IPS DF 4.7 (cell line): ENCODE data around the gene FAM111B.
"Not testable (repeated sequence)": the region's sequence is repeated elsewhere in the genome, so short reads cannot be mapped to it uniquely, and the experiment has no call there.

Experiments used
- DNase-seq: peaks from one replicate; pipeline ENCODE4 v3.0.0-alpha.2; 2013; ENCODE audit warnings: low spot score; ENCODE audit errors: extremely low read depth

The FAM111B gene

DNA sequence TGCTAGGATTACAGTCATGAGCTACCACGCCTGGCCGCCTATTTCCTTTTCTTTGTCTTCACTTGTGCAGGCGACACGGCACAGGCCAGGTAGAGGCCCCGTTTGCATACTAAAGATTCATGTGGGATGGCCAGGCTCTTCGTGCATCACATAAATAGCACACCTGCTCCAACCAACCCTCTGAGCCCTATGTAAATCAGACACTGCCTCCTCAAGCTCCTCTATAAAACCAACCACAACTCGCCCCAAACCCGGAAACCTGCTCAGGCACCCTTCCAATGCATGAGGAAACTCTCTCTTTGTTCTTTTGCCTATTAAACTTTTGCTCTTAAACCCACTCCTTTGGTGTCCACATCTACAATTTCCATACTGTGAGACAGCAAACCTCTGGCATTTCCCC is 9.1 kb upstream of the FAM111B start:
- not testable (repeated sequence) for DNase-seq

DNA sequence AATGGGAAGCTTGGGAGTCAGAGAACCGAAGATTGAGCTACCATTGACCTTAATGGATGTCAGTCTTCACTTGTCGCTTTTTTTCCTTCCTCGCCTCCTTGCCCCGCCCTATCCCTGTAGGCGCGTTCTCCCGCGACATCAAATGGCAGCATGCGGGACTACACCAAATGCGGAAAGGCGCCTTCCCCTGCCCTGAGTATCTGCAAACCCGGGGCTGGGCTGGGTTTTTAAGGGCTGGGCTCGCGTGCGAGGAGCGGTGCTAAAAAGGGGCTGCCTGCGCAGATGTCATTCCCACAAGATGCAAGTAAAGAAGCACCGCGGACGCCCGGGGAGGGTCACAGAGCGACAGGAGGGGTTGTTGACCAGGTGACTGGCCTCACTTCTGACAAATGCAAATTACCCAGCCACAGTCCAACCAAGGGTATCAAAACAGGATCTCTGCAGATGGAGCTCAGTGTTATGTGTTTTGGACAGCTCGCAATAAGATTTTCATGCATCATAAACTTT is 4.7 kb upstream of the FAM111B start:
- DNase-seq: peak; percentile 44

DNA sequence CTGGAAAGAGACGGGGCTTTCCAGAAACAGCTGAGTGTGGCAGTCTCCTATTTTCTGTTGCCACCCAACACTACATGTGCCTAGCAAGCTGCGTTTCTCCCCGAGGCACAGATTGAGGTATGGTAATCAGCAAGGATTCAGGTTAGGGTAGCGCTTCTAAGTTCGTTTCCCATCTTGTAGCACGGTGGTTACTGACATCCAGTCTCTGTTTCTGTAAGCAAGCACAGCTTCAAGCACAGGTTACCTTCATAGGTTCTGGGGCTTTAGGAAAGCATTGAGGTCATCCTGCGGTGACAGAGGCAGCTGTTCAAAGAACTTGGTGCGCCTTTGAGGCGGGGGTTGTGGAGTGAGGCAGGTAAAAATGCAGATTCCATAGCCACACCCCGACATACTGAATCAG is 684 bp downstream of the FAM111B start:
- DNase-seq: not testable (repeated sequence)

DNA sequence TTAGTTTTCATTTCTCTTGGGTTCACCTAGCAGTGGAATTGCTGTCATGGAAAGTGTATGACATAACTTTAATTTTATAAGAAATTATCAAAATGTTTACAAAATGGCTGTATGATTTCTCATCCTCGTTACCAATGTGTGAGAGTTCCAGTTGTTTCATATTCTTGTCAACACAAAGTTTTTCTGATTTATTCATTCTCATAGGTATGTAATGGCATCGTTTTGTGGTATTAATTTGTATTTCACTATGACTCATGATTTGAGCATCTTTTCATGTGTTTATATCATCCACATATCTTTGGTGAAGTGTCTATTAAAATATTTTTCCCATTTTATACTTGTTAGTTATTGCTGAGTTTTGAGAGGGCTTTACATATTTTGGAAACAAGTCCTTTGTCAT is 5.5 kb downstream of the FAM111B start:
- no peak for DNase-seq

DNA sequence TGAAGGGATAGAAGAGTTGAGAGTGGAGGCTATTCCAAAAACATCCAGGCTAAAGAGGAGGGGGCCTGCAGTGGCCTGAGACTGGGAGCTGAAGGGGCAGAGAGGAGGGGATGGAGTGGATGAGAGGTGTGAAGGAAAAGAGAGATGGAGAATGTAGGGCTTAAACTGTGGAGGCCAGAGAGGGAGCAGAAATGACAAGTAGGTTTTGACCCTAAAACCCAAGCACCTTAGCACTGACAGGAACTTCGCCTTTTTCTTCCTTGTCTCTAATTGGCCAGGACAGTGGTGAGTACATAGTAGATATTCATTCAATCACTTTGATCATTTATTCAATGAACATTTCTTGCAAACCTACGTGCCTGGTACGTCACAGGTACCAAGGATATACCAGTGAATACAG is 7.3 kb downstream of the FAM111B start:
- DNase-seq: no peak

DNA sequence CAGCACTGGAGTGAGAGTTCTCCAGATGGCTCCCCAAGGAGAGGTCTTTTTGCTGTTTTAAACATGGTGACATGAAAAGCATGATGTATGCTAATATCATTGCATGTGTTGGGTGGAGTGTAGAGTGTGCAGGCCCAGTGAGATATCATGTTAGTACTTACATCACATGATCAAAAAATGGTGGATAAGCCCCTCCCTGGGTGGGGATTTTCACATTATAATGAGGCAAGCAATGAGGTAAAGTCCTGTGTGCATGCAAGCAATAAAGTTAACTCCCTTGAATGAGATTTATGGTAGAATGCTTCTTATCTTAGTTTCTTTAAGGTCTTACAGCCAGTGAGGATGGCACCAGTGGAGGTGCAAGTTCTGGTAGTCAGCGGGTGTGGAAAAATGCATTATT is 8.5 kb downstream of the FAM111B start:
- DNase-seq: no peak

DNA sequence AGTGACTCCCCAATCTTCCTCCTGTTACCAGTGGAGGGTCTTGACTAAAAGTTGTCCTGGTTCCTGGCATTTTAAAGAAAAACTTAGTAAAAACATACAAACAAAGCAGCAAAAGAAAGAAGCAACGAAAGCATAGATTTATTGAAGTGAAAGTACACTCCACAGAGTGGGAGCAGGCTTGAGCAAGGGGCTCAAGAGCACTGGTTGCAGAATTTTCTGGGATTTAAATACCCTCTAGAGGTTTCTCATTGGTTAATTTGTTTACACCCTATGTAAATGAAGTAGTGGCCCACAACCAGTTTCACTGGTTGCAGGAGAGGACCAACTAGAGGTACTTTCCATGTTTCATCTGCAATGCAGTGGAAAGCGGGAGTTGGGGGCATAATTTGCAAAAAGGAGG is 10.7 kb downstream of the FAM111B start:
- DNase-seq: no peak

DNA sequence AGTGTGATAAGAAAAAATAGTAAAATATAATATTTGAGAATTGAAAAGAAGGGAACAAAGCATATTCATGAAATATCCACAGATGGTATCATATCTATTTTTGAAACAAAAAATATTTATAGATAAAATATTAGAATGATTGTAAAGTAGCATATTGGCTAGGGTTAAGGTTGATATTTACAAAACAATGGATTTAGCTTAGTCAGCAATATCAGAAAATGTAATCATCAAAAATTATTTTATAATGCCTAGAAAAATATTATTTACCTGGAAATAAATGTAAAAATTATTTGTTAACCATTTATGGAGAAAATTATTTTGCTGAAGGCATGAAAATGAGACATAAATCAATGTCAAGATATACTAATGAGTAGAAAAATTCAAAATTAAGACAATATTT is 12.8 kb downstream of the FAM111B start:
- no peak for DNase-seq

DNA sequence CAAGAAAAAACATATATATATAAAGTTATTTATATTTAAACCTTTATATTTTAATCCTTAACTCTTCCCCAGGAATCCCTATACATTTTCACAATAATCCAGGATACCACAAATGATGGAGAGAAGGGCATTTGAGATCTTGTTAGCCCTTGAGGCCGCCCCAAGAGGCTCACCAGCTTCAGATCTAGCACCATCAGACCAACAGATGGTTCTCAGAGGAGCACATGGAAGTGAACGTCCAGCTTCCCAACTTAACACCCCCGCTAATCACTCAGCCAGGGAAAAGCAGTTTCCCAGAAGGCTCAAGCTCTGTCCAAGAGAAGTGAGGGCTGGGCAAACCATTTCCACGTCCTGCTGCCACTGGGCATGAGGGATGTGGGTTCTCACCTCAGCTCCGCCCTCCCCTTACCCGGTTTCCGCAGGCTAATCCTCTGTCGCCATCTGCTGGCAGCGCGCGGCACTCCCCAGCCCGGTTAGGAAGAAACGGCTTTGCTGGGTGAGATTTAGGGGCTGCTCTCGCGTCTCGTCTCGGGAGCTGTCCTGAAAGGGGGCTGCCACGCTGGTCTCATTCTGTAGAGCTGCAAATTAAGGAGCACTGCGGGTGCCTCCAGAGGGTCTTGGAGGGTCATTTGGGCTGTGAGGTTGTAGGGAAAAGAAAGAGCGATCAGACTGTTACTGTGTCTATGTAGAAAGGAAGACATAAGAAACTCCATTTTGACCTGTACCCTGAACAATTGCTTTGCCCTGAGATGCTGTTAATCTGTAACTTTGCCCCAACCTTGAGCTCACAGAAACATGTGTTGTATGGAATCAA is 28.8 kb downstream of the FAM111B start:
- DNase-seq: peak; percentile 36

DNA sequence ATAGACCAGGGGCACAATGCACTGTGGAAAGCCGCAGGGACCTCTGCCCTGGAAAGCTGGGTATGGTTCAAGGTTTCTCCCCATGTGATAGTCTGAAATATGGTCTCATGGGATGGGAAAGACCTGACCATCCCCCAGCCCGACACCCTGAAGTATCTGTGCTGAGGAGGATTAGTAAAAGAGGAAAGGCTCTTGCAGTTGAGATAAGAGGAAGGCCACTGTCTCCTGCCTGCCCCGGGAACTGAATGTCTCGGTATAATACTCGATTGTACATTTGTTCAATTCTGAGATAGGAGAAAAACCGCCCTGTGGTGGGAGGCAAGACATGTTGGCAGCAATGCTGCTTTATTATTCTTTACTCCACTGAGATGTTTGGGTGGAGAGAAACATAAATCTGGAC is 29.5 kb downstream of the FAM111B start:
- not testable (repeated sequence) for DNase-seq

DNA sequence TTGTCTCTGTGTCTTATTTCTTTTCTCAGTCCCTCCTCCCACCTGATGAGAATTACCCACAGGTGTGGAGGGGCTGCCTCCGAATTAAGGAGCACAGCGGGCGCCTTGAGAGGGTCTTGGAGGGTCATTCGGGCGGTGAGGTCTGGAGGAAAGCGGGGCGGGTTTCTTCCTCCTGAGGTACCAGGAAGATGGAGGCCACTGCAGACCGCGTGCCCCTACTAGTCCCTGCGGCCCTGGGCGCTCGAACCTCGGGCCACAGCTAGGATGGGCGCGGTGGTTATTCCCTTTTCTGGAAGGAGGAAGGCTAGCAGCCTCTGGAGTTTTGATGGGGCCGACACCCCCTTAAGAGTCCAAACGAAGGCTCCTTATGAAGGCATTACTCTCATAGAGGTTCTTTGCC is 30.2 kb downstream of the FAM111B start:
- DNase-seq: no peak

DNA sequence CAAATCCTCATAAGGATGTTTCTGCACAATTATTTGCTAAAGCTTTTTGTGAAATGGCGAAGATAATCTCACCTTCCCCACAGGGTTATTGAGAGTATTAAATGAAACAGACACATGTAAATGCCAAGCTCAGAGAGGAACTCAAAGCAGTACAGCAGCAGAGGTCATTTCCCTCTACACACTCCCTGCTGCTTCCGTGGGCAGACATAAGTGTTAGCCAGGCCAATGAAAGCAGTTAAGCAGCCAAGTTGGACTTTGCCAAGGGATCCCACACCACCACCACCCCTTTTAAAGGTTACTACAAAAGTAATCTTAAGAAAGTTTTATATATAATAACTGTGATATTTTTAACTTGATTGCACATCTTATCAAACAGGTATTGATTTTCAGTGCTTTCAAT is 31.6 kb downstream of the FAM111B start:
- no peak for DNase-seq

DNA sequence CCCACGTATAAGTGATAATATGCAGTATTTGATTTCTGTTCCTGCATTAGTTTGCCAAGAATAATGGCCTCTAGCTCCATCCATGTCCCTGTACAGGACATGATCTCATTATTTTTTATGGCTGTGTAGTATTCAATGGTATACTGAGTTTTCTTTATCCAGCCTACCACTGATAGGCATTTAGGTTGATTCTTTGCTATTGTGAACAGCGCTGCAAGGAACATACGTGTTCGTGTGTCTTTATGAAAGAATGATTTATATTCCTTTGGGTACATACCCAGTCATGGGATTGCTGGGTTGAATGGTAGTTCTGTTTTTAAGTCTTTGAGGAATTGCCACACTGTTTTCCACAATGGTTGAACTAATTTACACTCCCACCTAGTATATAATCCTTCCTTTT is 34.2 kb downstream of the FAM111B start:
- DNase-seq: no peak

DNA sequence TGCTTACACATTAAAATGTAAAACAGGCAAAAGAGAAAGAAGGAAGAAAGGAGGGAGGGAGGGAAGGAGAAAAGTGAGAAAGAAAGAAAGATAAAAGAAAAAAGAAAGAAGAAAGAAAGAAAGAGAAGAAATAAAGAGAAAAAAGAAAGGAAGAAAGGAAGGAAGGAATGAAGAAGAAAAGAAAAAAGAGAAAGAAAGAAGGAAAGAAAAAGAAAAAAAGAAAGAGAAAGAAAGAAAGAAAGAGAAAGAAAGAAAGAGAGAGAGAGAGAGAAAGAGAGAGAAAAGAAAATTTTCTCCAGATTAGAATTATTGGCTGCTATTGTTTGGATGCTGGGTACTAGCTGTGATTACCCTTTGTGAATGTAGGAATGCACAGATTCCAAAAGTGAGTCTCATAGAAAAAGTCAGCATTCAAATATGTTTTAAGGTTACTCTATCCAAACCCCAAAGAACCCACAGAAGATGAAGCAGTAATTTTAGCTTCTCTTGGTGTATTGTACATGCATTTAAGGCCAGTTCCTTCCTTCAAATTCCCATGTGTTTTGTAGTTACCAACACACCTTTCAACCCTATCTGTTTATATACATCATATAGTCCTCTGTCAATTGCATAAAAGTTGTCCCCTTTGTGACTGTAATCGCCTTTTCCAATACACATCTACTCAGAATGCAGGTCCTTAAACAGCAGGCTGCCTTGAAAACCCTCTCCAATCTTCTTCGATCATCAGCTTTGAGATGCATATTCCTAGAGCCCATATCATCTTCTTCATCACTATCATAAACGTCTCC is 34.8 kb downstream of the FAM111B start:
- no peak for DNase-seq

DNA sequence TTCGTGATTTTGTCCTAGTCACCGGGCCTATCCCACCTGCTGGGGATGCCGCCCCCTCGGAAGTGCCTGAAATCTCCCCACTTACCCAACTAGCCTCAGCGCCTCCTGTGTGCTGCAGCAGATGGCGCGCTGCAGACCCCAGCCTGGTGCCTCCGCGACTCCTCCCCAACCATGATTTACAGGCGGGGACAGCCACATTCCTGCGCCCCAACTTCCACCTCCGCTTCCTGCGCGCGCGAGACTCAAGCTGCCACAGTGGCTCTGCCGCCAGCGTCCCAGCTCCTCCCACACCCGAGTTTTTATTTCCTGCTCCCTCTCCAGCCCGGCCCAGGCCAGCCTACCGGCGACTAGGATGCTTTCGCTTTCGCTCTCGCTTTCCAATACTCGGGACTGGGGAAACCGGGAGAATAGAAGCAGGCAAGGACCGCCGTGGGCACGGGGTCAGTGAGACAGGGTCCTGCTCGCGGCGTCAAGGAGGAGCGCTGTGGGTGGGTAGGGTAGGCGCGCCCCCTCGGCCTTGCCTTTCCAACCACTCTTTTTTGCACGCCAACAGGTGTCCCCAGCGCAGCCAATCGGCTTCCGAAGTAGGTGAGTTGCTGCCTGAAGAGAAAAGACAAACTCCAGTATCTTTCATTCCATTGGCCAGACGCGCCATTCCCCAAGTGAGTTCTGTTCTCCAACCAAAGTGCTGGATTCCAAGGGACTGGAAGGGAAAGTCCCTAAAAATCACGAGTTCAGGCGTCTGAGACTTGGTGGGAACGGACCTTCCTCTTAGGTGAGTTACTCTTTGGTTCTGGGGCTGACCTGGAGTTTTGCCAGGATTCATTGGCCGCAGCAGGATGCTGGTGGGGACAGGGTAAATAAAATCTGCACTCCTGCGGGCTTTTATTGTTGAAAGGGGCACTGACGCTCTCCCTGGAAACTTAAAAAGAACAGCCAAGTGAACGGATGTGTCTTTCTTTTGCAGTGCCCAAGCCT is 35.8 kb downstream of the FAM111B start, which contains the start of gene FAM111A:
FAM111A (plus strand) TSS at position 327 of the 978 bp plus-strand sequence. CDS start 6,017 bp downstream, outside the sequence.
- DNase-seq: peak; percentile 56

DNA sequence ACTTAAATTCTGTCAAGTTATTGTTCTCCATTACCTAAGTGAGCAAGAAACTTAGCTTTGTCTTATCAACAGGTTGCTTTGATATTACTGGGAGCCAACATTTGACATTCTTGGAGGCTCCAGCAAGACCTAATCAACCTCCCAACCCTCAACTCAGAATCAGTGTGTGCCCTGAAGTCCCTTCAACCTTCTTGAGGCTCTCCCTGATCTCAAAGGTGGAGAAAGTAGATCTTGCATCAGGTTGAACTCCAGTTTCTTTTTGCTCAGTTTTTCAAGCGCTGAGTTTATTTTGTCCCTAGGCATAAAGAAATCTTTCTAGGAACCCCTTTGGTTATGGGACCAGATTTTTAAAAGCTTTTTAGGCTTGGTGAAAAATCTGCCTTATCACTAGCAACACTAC is 37.1 kb downstream of the FAM111B start:
- no peak for DNase-seq

DNA sequence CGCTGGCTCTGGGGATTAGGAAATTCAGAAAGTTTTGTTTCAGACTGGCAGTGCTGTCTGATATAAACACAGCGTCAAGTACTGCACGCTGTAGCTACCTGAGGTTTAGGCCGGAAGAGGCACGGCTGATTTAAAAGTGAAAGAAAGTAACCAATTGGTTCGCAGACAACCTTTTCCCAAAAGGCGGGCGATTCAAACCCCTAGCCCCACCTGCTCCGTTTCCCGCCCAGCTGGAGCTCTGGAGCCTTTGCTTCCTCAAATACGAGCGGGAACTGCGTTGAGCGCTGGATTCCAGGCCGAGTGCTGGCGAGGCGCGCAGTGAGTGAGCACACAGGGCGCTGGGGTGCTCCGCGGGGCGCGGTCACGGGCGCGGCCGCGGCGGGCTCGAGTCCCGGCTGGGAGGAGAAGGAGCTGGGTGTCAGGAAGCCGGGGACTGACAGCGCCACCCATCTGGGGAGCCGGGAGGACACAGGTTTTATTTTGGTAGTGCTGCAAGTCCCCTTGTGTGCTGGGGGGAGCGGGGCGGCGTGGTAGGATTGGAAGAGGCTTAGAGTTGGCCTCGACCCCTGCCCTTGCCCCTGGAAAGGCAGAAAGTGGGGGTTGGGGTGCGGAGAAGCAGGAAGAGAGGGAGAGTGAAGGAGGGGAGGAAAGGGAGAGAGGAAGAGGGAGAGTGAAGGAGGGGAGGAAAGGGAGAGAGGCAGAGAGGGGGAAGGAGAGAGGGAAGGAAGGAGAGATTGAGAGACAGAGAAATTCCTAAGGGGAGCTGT is 37.7 kb downstream of the FAM111B start:
- peak; percentile 64 for DNase-seq

DNA sequence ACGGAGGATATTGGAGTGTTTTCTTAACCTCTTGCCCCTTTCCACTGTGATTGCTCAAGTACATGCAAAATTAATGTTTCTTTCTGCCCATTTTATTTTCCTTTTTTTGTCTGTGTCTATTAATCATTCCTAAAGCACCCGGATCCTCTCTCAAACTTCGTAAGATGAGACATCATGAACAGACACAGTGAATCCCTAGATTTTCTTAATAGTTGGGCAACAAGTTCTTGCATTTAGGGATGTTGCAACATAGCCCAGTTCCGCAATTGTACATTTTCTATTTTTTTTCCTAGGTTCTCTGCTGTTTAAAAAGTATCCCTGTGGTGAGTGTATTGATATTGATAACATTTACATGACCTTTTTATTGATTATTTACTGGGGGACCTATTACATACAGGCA is 38.5 kb downstream of the FAM111B start:
- DNase-seq: no peak

DNA sequence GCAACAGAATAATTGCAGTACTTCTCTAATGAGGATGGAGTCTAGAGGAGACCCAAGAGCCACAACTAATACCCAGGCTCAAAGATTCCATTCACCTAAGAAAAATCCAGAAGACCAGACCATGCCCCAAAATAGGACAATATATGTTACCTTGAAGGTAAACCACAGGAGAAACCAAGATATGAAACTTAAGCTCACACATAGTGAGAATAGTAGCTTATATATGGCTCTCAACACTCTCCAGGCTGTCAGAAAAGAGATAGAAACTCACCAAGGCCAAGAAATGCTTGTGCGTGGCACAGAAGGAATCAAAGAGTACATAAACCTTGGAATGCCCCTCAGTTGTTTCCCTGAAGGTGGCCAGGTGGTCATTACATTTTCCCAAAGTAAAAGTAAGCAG is 44.7 kb downstream of the FAM111B start:
- no peak for DNase-seq

DNA sequence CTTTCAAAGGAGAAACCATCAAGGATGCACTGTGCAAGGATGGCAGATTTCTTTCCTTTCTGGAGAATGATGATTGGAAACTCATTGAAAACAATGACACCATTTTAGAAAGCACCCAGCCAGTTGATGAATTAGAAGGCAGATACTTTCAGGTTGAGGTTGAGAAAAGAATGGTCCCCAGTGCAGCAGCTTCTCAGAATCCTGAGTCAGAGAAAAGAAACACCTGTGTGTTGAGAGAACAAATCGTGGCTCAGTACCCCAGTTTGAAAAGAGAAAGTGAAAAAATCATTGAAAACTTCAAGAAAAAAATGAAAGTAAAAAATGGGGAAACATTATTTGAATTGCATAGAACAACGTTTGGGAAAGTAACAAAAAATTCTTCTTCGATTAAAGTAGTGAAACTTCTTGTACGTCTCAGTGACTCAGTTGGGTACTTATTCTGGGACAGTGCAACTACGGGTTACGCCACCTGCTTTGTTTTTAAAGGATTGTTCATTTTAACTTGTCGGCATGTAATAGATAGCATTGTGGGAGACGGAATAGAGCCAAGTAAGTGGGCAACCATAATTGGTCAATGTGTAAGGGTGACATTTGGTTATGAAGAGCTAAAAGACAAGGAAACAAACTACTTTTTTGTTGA is 45.4 kb downstream of the FAM111B start:
- no peak for DNase-seq
